Panc1 (cell line): ENCODE measurements around the gene ASTN2. TPM values are rescaled to one million over a fixed set of nuclear protein-coding genes. Genes with fewer than 3 reads are reported as not detected.

Experiments used
- ATAC-seq: fragments of 200-7000 bp; cut with Tn5 transposase; 2 replicates; pipeline ENCODE4 v1.9.1; 2020; ENCODE audit warnings: mild to moderate bottlenecking, moderate library complexity
- BruUV-seq: library from RNA; stranded (reverse); fragments of 400-500 nt; replicated peaks from 2 replicates; lab custom pipeline; 2021; lab: Mats Ljungman, UMichigan
- CTCF ChIA-PET: fragments of 300-600 bp; sonication (Branson Sonifier 250); formaldehyde crosslinking; loops from one replicate; lab custom pipeline; 2022; ENCODE audit warnings: antibody characterized with exemption; lab: Charles Lee
- POLR2A ChIA-PET: fragments of 300-600 bp; sonication (Branson Sonifier 250); formaldehyde crosslinking; loops from one replicate; lab custom pipeline; 2022; ENCODE audit warnings: antibody characterized with exemption; lab: Charles Lee
- DNase-seq: peaks from one replicate; pipeline ENCODE4 v3.0.0-alpha.2; 2010; ENCODE audit warnings: low read depth, low spot score
- H3K27ac ChIP-seq: 2 replicates; pipeline ENCODE4 v1.5.1; 2011; ENCODE audit warnings: mild to moderate bottlenecking, low read length, inconsistent platforms
- H3K27me3 ChIP-seq: fragments of 200-500 bp; sonication (Bioruptor generic); 2 replicates; pipeline ENCODE4 v1.6.0; 2014; ENCODE audit warnings: low read length, inconsistent platforms; ENCODE audit not compliant: control insufficient read depth, insufficient read depth
- H3K36me3 ChIP-seq: fragments of 200-500 bp; sonication (Bioruptor generic); 2 replicates; pipeline ENCODE4 v1.5.1; 2014; ENCODE audit warnings: inconsistent platforms, mild to moderate bottlenecking, low read length, moderate library complexity; ENCODE audit not compliant: control insufficient read depth, insufficient read depth
- H3K4me1 ChIP-seq: 2 replicates; pipeline ENCODE4 v1.5.1; 2011; ENCODE audit warnings: inconsistent platforms, mild to moderate bottlenecking, low read length, moderate library complexity; ENCODE audit not compliant: control insufficient read depth, insufficient read depth
- H3K4me3 ChIP-seq, 2 experiments: 2 replicates each; pipeline ENCODE4 v1.5.1; 2011 to 2012; ENCODE audit warnings: low read depth in 2 of 2, low read length in 2 of 2, mild to moderate bottlenecking in 2 of 2, inconsistent platforms in 1 of 2, moderate library complexity in 1 of 2
- H3K9me3 ChIP-seq: fragments of 200-500 bp; sonication (Bioruptor generic); 2 replicates; pipeline ENCODE4 v1.5.1; 2014; ENCODE audit warnings: low read depth, mild to moderate bottlenecking, inconsistent platforms, low read length, moderate library complexity; ENCODE audit not compliant: control insufficient read depth, insufficient read depth
- CTCF ChIP-seq: fragments of 450-650 bp; IDR thresholded peaks from 2 replicates; pipeline ENCODE4 v1.5.1; 2017; ENCODE audit warnings: mild to moderate bottlenecking
- POLR2AphosphoS5 ChIP-seq: IDR thresholded peaks from 2 replicates; pipeline ENCODE4 v1.6.1; 2012; ENCODE audit warnings: mild to moderate bottlenecking, low read depth, low read length, moderate library complexity
- REST ChIP-seq, 2 experiments: IDR thresholded peaks; 2 replicates each; pipeline ENCODE4 v1.6.1; 2011 to 2012; ENCODE audit warnings: low read depth in 2 of 2, control low read depth in 1 of 2, low read length in 1 of 2, mild to moderate bottlenecking in 1 of 2, moderate library complexity in 1 of 2; ENCODE audit not compliant: insufficient read depth in 1 of 2
- SIN3A ChIP-seq: IDR thresholded peaks from 2 replicates; pipeline ENCODE4 v1.6.1; 2012; ENCODE audit warnings: low read depth, mild to moderate bottlenecking, low read length, moderate library complexity, borderline replicate concordance; ENCODE audit not compliant: insufficient read depth
- TCF7L2 ChIP-seq: IDR thresholded peaks from 2 replicates; pipeline ENCODE4 v1.6.1; 2011; ENCODE audit warnings: mild to moderate bottlenecking, low read depth, low read length, inconsistent platforms
- in situ Hi-C: cut with HindIII; loops from 2 replicates; pipeline ENCODE4 v1.10.0; 2016; ENCODE audit warnings: low sequenced_read_pairs, low pct_unique_long_range_greater_than_20kb
- intact Hi-C: fragments of 100-400 bp; cut with micrococcal nuclease; formaldehyde crosslinking; loops from one replicate; pipeline ENCODE4 v1.10.0; 2022; ENCODE audit not compliant: unreplicated experiment
- total RNA-seq: library from RNA; stranded (reverse); gene quantifications from one replicate; pipeline ENCODE4 v1.2.1, GENCODE V29; 2021; ENCODE audit not compliant: unreplicated experiment

Gene ASTN2
- total RNA-seq, 1 experiment from 2014 or later = 3.9 TPM

- Histone ChIP-seq H3K9me3 (no peaks in the 10 kb centered on the region), H3K27ac (no peak overlapping the region), H3K4me3 (no peak overlapping the region), H3K4me1 (no peaks in the 10 kb centered on the region), H3K27me3 (no peaks in the 10 kb centered on the region), H3K36me3 (no peaks in the 10 kb centered on the region)
- TF ChIP-seq SIN3A (no peak), CTCF (no peak), POLR2AphosphoS5 (no peak), REST (IDR thresholded peaks at IDR 0.05; ENCODE audit: insufficient read depth in 1 of 2, low read depth in 2 of 2, low read length in 1 of 2) (no peak), TCF7L2 (no peak)
- ChIA-PET CTCF (no interaction called here), POLR2A (no interaction called here)
- intact Hi-C loops = no loop called here
- ATAC-seq = no peak
- no TSS peak for BruUV-seq
- no peak for DNase-seq
- in situ Hi-C loops = no loop called here
Measured at GRCh38 chr9:116928289-116928688, 486.6 kb downstream of the ASTN2 start.

- no peak overlapping the region for H3K4me3 ChIP-seq
- H3K4me1 ChIP-seq = no peaks in the 10 kb centered on the region
- DNase-seq = no peak
- in situ Hi-C loops (no loop called here), intact Hi-C loops (no loop called here)
- H3K27ac ChIP-seq = no peak overlapping the region
- ChIA-PET POLR2A (no interaction called here), CTCF (no interaction called here)
- no TSS peak for BruUV-seq
- no peak for ATAC-seq
- TF ChIP-seq TCF7L2 = no peak
- TF ChIP-seq POLR2AphosphoS5 = no peak
- TF ChIP-seq REST (IDR thresholded peaks at IDR 0.05; ENCODE audit: insufficient read depth in 1 of 2, low read depth in 2 of 2, low read length in 1 of 2) = no peak
- TF ChIP-seq CTCF = no peak
- TF ChIP-seq SIN3A = no peak
- H3K9me3 ChIP-seq = no peaks in the 10 kb centered on the region
- H3K36me3 ChIP-seq = no peaks in the 10 kb centered on the region
- H3K27me3 ChIP-seq = no peaks in the 10 kb centered on the region
Measured at GRCh38 chr9:116927726-116928125, 487.1 kb downstream of the ASTN2 start.
